22Rv1 (cell line): Measurements from ENCODE around the gene CSTF3.

Experiments
- ZFX ChIP-seq: fragments of 450-650 bp; IDR thresholded peaks from 2 replicates; pipeline ENCODE4 v1.6.1; 2017; ENCODE audit warnings: antibody characterized with exemption, borderline replicate concordance
- TF ChIP-seq, protein P1 (sequence below): fragments of 450-650 bp; IDR thresholded peaks from 2 replicates; pipeline ENCODE4 v1.5.1; 2017; ENCODE audit warnings: mild to moderate bottlenecking

DNA sequence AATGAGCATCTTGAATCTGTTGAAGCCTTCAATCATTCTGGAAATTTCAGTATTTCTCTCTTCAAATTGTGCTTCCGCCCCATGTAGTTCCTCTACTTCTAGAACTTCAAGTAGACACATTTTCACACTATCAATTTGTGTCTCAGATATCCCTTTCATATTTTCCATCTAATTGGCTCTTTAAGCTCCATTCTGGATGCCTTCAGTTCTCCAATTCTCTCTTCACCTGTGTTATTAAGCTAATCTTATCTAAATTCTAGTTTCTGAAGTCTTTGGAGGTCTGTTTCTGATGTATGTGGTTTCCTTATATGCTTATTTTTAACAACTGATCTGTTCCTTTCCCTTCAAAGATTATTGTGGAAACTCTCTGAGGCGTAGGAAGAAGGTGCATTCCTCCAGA, 36.3 kb downstream of the CSTF3 start:
- TF ChIP-seq, protein P1, sequence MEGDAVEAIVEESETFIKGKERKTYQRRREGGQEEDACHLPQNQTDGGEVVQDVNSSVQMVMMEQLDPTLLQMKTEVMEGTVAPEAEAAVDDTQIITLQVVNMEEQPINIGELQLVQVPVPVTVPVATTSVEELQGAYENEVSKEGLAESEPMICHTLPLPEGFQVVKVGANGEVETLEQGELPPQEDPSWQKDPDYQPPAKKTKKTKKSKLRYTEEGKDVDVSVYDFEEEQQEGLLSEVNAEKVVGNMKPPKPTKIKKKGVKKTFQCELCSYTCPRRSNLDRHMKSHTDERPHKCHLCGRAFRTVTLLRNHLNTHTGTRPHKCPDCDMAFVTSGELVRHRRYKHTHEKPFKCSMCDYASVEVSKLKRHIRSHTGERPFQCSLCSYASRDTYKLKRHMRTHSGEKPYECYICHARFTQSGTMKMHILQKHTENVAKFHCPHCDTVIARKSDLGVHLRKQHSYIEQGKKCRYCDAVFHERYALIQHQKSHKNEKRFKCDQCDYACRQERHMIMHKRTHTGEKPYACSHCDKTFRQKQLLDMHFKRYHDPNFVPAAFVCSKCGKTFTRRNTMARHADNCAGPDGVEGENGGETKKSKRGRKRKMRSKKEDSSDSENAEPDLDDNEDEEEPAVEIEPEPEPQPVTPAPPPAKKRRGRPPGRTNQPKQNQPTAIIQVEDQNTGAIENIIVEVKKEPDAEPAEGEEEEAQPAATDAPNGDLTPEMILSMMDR = no peak
- no peak for TF ChIP-seq ZFX
